SW480 (cell line): Measurements from ENCODE around the gene DAGLB.
"Not testable (repeated sequence)": the region's sequence is repeated elsewhere in the genome, so short reads cannot be mapped to it uniquely, and the experiment has no call there.

ENCODE experiments used
- DNase-seq: peaks from one replicate; pipeline ENCODE4 v3.0.0-alpha.2; 2016; ENCODE audit warnings: low spot score

Gene DAGLB

DNA sequence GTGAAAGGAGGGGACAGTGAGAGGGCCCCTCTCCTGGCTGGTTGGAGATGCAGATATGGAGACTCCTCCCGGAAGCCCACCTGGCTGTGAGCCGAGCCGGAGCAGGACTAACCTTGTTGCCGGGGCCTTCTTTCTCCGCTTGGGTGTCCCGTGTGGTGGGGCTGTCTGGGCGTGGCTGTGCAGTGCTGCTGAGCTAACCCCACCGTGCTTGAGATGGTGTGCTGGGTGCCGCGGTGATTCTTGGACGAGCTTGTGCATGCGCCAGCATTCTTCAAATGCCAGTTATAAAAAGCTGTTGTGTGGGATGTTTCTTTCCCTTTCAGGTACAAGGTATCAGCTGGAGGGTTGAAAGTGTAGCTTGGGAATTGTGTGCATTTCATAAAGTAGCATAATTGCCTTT is 48.8 kb downstream of the DAGLB start:
- no peak for DNase-seq

DNA sequence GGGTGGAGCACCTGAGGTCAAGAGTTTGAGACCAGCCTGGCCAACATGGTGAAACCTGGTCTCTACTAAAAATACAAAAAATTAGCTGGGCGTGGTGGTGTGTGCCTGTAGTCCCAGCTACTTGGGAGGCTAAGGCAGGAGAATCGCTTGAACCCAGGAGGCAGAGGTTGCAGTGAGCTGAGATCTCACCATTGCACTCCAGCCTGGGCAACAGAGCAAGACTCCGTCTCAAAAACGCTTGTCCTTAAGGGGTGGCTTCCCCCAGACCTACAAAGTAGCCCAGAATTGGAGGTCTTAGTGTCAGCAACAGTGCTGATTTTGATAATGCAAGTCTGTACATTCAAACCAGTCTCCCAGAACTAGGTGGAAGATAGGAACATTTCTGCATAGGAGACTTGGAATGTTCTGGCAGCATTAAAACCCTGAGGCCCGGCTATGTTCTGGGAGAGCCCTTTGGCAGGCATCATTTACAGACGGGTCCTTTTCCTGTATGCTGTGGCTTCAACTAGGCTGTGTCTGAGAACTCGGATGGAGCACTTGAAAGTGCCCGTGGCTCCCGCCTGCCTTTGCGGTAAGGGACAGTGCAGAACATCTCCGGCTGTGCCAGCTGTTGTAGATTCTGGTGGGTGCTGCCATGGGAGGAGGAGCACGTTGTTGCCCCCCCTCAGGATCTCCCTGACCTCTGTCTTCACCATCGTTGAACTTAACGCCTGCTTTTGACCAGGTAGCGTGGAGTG is 49.8 kb downstream of the DAGLB start:
- not testable (repeated sequence) for DNase-seq

DNA sequence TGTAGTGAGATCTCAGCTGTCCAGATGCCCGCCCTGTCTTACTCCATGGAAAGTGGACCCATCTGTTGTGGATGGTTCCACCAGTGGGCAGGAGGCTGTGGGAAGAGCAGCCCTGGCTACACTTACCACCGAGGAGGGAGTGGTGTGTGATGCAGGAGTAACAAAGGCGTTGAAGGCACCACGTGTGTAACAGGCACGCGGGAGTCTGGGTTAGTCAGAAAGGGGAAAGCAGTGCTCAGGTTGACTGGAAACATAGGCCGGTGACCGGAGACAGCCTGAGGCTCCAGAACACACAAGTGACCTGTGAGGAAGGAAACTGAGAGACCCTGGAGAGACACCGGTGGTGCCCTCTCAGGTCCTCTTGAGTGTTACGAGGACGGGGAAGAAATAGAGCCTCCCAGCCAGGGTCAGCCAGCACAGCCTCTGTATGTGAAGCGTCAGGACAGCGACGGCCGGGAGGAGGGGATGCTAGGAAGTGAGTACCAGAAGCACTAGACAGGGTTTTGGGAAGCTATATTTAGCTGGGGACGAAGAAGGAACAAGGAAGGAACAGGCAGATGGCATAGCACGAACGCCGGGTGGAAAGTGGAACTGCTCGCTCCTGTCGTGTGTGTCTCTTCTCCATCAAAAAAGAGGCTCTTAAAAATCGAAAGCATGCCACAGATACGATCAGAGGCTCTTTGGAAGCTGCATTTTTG is 51.7 kb downstream of the DAGLB start:
- DNase-seq, result no peak

DNA sequence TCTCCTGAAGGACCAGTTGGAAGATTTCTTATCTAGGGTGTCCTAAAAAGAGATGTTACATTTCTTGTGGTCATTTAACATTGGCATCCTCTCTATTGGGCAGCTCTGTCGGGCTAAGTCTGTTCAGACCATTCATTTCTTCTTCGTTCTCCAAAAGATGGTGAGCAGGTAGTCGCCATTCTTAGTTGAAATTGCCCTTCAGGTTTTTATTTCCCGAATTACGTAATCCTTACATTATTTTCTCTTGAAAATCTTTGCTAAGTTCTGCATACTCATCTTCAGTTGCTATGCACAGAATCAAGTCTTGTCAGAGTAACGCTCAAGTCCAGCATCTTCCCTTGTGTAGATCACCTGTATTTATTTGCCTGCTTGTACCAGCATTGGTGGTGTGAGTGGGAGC is 53.6 kb downstream of the DAGLB start:
- no peak for DNase-seq

DNA sequence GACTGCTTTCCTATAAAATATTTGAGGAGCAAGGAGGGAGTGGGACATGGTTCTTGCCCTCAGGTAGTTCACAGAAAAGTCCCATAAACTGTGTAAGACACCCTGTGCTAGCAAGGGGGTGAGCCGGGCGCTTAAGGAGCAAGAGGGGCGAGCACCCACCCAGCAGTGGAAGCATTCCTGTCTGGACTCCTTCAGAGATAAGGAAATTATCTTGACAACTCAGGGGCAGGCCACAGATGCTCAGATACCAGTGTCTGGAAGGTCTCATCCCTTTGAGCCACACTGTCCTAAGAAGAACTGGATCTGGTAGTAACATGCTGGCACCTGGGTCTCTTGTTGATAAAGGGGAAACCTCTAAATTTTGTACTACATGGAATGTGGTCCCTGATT is 54.1 kb downstream of the DAGLB start:
- no peak for DNase-seq

DNA sequence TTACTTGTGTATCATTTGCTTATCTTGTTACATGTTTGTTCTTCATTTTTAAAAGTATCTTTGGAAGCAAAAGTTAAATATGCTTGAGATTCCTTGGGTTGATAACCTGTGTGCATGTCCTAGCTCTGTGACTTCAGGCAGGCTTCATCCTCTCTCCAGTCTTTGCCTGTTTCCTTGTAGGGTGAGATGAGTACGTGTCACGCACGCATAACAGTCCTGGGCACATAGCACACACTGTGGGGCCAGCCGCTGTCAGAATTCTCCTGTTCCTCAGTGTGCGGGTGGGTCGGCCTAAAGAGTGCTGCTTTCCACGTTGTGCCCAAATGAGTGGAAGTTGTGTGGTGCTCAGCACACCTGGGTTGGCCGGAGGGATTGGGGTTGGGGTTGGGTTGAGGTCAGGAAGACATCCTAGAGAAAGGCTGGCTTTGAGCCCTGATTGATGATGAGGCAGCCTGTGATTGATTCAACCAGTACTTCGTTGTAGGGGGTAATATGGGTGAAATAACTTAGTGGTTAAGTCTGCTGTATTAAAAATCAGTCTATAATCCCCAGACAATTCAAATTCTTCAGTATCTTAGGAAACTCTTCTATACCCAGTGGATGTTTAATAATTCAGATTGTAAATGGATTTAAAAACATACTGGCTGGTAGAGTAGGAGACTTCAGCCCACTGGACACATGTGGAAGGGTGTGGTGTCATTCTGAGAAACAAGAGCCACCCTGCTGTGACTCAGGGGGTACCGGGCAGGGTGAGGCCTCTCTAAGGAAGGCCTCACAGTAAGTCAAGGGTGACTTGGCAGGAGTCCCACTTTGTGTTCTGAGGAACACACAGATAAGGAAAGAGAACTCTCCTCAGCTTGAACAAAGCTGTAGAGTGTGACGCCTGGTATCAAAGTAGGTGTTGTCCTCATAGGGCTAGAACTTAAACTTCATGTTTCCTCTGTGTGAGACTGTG is 54.8 kb downstream of the DAGLB start:
- no peak for DNase-seq

DNA sequence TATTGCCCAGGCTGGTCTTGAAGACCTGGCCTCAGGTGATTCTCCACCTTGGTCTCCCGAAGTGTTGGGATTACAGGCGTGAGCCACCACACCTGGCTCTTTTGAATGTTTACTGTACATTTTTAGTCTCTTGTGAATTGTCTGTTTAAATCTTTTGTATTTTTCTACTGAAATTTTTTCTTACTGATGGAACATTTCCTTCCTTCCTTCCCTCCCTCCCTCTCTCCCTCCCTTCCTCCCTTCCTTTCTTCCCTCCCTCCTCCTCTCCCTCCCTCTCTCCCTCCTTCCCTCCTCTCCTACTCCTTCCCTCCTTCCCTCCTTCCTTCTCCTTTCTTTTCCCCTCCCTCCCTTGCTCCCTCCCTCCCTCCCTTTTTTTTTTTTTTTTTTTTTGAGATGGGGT is 58.0 kb downstream of the DAGLB start:
- DNase-seq, result no peak

DNA sequence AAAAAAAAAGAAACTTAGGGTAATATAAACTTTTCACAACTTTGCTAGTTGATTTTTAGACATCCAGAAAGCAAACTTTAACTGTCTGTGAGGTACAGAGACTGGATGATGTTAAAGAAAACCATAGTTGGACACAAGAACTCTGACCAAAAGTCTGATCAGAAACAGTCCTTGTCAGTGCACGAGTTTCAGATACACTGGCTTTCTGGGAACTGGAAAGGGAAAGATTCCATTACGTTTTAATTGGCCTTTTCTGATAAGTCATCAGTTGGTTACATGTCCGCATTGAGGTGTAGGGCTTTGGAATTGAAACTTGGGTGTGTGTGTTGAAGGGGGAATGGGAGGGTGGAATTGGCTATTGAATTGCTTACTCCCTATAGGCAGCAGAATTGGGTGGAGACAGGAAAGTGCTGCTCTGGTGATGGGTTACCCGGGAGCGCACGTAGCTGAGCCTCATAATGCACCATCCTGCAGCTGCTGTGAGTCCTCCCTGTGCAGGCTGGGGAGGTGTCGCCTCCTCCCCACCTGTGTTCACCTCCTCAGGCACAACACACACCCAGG is 59.9 kb downstream of the DAGLB start:
- no peak for DNase-seq

DNA sequence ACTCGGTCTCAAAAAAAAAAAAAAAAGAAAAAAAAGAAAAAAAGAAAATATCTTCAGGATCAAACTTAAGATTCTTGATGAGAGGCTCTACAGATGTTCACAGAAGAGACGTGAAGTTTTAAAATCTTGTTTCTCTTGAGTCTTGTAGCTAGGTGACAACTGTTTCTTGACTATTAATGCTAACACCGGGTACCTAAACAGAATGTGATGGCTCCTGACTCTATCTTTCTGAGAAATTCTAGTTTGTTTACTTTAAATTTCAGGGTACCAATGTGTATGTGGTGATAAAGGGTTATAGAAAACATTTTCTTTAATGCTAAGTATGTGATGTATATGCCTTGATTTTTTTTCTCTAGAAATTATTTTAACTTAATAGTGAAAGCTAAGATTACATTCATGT is 61.0 kb downstream of the DAGLB start:
- no peak for DNase-seq

DNA sequence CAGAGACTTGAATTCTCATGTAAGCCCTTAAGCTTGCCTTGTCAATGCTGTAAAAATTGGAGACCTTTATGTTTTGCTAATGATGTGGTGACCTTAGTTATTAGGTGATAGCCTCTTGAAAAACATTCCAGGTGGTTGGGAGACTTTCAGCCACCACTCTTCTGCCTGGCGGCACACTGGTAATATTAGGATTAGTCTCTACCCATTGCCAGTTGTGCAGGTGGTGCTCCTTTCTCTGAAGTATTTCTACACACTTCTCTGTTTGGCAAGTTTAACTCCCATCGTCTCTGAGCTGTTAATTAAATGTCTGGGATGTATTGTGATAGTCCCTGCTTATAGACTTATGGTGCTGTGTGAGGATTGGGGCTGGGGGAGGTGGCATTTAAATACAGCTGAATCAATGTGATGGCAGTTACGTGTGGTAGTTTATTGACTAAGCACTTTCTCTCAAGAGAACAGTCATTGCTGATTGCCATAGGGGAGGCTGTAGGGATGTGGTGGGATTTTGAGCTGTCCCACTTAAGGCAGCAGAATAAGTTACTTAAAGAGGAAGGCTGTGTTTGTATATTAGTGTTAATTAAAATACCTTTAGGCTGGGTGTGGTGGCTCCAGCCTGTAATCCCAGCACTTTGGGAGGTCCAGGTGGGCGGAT is 61.7 kb downstream of the DAGLB start:
- DNase-seq, result no peak

DNA sequence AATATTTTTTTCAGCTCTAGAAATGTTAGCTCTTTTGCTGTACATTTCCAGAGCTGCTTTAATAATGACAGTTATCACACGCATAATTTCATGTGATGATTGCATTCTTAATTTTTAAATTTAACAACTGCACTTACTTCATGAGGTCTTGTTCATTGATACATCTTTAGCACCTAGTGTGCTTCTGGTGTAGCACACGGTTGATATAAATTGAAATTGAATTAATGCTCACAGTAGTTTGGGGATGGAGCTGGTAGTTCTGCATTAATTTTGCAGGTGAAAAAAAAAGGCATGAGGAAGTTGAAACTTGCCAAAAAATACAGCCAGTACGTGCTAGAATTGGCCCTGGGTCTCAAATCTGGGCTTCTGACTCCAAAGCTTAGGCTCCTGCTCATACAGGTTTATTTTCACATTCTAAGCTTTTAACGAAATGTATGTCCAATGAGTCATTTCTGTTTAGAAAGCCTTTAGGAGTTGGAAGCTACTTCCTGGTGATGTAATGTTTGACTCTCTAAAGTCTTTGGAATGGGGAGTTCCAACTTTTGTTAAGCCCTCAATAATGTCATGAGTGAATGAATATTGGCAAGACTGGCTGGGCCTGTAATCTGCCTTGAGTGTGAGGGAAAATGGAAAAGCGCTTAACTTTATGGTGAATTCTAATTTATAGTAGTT is 62.5 kb downstream of the DAGLB start:
- DNase-seq, result peak; percentile 79

DNA sequence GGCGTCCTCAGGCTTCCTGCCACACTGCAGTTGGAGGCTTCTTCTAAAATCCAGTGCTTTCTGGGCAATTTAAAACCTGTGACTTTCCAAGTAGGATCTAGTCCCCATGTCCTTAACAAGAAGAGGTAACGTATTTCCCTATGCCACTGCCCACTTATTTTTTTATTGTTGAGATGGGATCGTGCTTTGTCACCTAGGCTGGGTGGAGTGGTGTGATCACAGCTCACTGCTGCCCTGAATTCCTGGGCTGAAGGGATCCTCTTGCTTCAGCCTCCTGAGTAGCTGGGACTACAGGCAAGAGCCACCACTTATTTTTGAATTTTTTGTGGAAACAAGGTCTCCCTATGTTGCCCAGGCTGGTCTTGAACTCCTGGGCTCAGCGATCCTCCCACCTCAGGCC is 63.4 kb downstream of the DAGLB start:
- no peak for DNase-seq

DNA sequence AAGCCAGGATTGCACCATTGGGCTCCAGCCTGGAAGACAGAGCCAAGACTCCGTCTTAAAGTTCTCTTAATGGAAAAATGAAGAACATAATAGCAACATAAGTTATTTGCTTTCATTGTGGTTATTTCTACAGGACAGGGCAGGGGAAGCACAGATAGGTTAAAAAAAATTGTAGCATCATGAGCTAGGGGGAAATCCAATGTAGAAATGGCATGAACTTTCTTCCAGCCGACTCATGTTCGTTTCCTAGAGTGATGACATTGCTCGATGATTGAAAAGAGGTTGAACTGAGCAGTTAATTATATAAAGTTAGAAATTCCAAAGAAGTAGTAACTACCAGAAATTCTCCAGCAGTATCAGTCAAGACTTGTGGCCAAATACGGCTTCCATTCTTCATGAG is 64.9 kb downstream of the DAGLB start:
- DNase-seq, result no peak

DNA sequence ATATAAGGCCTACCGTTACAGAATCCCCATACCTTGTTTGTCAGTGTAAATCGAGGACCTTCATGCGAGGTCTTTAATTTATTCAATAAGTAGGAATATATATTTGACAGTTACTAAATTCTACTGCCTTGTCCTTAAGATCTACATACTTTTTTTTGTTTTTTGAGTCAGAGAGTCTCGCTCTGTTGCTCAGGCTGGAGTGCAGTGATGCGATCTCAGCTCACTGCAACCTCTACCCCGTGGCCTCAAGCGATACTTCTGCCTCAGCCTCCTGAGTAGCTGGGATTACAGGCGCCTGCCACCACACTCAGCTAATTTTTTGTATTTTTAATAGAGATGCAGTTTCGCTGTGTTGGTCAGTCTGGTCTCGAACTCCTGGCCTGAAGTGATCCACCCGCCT is 65.9 kb downstream of the DAGLB start:
- DNase-seq, result not testable (repeated sequence)

DNA sequence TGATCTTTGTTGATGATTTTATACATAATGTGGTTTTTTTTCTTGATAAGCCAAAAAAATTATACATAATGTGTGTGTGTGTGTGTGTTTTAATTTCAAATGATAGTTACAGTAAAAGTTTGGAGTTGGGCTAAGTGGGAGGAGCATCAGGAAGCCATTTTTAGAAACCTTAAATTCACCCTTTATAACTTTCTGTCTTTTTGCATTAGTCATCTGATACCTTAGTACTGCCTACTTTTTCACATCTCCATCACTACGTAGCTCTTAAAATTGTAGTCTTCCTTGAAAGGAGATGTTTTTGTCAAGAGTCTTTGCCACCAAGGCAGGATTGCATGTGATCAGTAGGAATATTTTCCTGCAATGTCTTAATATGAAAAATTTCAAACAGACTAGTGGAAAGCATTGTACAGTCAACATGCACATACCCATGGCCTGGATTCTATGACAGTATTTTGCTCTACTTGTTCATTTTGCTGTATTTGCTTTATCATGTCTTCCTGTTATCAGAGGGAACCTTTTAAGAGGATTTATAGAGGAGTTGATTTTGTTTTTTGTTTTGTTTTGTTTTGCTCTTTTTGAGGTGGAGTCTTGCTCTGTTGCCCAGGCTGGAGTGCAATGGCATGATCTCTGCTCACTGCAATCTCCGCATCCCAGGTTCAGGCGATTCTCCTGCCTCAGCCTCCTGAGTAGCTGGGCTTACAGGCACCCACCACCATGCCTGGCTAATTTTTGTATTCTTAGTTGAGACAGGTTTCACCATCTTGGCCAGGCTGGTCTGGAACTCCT is 67.3 kb downstream of the DAGLB start:
- no peak for DNase-seq

DNA sequence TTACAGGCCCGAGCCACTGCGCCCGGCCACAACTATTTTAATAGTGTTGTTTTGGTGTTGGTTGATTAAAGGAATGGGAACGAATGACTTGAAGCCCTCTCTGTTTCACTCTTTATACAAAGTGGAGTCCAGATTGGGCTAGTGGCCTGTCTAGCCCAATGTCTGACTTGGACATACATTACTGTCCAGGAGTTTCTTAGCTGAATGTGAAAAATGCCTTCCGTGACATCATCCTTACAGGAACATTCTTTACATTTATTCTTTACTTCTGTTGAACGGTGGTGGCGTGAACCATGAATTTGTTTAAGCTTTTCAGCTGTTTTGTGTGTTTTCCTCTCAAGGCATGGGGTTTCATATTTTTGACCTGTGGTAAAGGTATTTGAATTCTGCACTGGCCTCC is 67.9 kb downstream of the DAGLB start:
- DNase-seq, result no peak

DNA sequence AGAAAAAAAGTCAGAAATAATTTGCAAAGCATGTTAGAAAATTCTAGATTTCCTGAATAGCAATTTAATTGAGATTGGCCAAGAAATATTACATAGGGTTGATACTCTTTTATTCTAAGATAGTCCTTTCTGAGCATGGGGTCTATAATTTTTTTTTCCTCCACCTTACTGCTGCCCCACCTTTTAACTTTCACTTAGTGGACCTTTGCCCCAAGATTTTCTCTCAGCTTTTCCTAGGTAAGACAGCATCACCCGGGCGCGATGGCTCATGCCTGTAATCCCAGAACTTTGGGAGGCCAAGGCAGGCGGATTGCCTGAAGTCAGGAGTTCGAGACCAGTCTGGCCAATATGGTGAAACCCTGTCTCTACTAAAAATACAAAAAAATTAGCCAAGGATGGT is 69.2 kb downstream of the DAGLB start:
- DNase-seq, result not testable (repeated sequence)

DNA sequence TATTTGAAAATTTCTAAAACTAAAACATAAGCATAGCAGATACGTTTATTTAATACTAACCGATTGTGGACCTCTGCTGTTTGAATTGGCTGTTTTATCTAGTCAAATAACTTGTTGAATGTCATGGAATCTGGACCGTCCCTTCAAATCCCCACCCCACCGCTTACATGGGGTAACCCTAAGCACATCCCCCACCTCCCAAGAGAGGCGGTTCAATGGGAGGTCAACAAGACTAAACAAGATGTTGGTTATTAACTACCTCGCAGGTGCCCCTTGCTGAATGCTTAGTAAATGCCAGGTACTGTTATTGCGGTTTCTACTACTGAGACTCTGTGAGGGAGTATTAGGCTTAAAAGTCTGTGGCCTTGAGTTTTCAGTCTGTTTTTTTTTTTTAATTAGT is 70.9 kb downstream of the DAGLB start:
- no peak for DNase-seq

DNA sequence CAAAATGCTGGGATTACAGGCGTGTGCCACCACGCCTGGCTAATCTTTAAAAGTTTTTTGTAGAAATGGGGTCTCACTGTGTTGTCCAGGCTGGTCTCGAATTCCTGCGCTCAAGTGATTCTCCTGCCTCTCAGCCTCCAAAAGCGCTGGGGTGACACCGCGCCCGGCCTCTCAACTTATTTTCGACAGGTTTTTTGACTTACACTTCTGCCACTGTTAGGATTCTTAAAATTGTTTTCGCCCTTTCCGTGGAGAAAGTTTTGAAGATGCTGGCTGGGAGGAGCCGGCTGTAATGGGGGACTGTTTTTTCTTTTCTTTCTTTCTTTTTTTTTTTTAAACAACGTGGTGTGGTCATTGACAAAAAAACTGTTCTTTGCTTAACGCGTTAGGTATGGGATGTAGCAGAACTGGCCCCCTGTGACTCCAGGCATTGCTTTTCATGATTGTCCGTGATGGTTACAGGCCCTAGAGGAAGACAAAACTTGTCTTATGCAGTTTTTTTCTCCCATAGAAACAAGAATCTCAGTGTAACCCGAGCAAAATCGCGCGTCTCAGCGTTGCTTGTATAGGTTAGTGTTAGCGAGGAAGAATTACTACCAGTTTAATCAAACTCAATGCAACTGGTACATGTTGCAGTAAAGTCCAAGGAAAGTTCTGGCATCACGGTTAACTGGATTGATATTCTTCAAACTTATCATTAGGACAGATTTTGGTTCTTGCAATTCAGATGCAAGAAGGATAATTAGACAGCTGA is 72.2 kb downstream of the DAGLB start:
- no peak for DNase-seq

DNA sequence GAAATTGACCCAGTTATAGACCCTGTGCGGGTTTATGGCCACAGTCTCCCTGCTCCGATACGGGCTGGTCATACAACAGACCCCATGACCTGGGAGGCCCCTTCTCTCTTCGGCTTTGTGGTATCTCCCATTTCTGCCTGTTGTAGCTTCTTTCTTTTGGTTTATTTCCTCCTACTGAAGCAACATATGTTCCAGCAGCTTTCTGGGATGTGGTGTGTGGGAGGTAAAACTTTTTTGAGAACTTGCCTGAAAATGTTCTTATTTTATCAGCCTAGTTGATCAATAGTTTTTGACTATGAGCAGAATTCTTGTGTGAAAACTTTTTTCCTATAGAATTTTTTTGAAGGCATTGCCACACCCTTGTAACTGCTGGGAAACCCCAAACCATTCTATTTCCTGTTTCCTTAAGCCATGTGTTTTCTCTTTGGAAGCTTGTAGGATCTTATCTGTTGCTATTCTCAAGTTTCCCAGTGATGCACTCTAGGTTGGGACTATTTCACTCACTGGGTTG is 80.0 kb downstream of the DAGLB start:
- peak; percentile 62 for DNase-seq
